Prostate gland (tissue), 2 donors: ENCODE data around the gene SLC49A3.

Source experiments
- POLR2A ChIP-seq: fragments of 450-650 bp; IDR thresholded peaks from one replicate; pipeline ENCODE4 v1.6.1; 2016; ENCODE audit warnings: antibody characterized with exemption, mild to moderate bottlenecking
- POLR2AphosphoS5 ChIP-seq: sonication (generic); formaldehyde crosslinking; IDR thresholded peaks from one replicate; pipeline ENCODE4 v1.6.1; 2017; ENCODE audit warnings: antibody characterized with exemption
- TF ChIP-seq, protein P1 (sequence below), 4 experiments: fragments of 200-600 bp in 2 of 4; fragments of 450-650 bp in 2 of 4; sonication (generic) in 2 of 4; IDR thresholded peaks; 1 replicate in 3 of 4; 2 replicates in 1 of 4; pipeline ENCODE4 v1.5.1; 2016 to 2019; ENCODE audit warnings: antibody characterized with exemption in 4 of 4, mild to moderate bottlenecking in 2 of 4, moderate library complexity in 2 of 4

DNA sequence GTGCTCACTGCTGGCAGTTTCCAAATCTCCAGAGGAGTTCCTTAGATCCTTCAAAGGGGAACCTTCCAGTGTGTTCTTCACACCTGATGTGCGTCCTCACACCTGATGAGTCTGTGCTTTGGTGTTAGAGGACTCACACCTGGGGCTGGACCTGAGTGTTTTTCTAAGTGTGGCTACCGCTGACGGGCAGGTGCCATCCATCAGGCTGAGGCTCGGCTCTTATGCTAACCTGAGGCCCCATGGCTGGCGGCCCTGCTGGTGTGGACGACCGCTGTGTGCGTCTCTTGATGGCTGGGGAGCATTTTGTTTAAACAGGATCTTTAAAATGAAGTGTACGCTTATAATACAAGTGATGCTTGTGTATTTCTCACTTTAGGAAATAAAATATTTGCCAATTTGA, 45.1 kb upstream of the SLC49A3 start:
- TF ChIP-seq, protein P1, sequence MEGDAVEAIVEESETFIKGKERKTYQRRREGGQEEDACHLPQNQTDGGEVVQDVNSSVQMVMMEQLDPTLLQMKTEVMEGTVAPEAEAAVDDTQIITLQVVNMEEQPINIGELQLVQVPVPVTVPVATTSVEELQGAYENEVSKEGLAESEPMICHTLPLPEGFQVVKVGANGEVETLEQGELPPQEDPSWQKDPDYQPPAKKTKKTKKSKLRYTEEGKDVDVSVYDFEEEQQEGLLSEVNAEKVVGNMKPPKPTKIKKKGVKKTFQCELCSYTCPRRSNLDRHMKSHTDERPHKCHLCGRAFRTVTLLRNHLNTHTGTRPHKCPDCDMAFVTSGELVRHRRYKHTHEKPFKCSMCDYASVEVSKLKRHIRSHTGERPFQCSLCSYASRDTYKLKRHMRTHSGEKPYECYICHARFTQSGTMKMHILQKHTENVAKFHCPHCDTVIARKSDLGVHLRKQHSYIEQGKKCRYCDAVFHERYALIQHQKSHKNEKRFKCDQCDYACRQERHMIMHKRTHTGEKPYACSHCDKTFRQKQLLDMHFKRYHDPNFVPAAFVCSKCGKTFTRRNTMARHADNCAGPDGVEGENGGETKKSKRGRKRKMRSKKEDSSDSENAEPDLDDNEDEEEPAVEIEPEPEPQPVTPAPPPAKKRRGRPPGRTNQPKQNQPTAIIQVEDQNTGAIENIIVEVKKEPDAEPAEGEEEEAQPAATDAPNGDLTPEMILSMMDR (IDR thresholded peaks at IDR 0.05): no peak
- TF ChIP-seq POLR2A (no peak), POLR2AphosphoS5 (no peak)
